Neural cell (in vitro differentiated cells): ENCODE measurements around the gene AGRN.

Source experiments
- EP300 ChIP-seq: fragments of 450-650 bp; conservative IDR thresholded peaks from 2 replicates; pipeline ENCODE4 v1.6.1; 2014; ENCODE audit warnings: antibody characterized with exemption, mild to moderate bottlenecking, moderate library complexity; ENCODE audit not compliant: poor library complexity, severe bottlenecking
- RAD21 ChIP-seq: fragments of 450-650 bp; conservative IDR thresholded peaks from 2 replicates; pipeline ENCODE4 v1.6.1; 2014; ENCODE audit warnings: antibody characterized with exemption, mild to moderate bottlenecking, moderate library complexity

GRCh38 chr1:1027791-1028190, 7.9 kb downstream of the AGRN start:
- no peak for TF ChIP-seq RAD21
- TF ChIP-seq EP300 = no peak
